Cortex of kidney (tissue), 1 donor: ENCODE measurements around the gene CCZ1.
"Not testable (repeated sequence)": the region's sequence is repeated elsewhere in the genome, so short reads cannot be mapped to it uniquely, and the experiment has no call there.

Experiments
- DNase-seq: peaks from one replicate; lab custom pipeline; 2025; lab: John Stamatoyannopoulos, UW

Gene CCZ1

DNA sequence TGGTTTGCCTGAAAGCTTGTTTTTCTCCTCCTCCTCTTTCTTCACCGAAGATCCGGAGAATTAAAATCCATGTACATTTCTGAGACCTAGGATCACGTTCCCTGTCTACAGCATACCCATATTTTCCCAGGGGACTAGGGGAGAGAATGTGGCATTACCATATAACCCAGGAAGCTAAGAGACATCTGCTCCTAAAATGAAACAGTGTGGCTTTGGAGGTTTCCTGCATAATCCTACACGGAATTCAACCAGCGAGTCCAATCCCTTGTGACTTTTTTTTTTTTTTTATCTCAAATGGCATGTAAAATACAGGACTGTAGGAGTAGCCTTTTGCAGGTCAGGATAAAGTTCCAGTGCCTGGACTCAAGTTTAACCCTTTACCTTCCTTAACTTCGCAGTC is 10.3 kb downstream of the CCZ1 start:
- not testable (repeated sequence) for DNase-seq

DNA sequence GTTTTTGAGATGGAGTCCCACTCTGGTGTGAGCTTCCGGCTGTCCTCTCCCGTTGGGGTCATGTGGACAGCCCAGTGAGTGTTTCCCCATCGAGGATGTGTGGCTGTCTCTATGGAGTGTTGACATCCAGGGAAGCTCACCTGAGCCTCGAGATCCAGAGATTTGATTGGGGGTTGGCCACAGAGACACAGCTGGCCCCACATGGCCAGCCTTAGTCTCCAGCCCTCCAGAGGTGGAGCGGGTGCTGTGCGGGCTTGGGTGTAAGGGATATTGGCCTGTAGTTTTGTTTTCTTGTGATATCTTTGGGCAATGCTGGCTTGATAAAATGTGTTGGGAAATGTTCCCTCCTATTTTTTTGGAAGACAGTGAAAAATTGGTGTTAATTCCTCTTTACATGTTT is 18.0 kb downstream of the CCZ1 start:
- not testable (repeated sequence) for DNase-seq

DNA sequence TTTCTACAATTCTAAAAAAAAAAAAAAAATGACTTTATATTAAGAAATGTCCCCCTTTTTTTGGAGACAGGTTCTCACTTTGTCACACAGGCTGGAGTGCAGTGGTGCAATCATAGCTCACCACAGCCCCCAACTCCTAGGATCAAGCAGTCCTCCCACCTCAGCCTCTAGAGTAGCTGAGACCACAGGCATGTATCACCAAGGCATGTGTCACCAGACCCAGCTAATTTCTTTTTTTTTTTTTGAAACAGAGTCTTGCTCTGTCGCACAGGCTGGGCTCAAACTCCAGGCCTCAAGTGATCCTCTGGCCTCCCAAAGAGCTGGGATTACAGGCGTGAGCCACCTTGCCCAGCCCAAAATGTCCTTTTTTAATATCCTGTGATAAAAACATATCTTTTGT is 25.6 kb downstream of the CCZ1 start:
- DNase-seq, result not testable (repeated sequence)

DNA sequence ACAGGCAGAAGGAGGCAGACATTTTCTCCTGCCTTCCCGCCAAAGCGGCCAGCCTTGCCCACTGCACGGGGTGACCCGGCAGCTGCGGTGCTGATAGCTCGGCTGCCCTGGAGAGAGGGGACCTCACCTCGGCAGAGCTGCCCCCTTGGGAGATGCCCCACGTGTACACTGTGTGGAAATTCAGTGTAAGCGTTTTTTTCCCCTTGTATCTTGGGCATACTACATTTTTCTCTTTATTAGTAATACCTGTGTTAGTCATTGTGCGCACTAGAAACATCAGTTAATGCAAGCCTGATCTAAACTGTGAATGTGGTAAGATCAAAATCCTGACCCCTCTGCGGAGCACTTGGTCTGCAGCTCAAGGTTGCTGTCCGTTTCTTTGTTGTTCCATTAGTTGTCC is 26.1 kb downstream of the CCZ1 start:
- not testable (repeated sequence) for DNase-seq

DNA sequence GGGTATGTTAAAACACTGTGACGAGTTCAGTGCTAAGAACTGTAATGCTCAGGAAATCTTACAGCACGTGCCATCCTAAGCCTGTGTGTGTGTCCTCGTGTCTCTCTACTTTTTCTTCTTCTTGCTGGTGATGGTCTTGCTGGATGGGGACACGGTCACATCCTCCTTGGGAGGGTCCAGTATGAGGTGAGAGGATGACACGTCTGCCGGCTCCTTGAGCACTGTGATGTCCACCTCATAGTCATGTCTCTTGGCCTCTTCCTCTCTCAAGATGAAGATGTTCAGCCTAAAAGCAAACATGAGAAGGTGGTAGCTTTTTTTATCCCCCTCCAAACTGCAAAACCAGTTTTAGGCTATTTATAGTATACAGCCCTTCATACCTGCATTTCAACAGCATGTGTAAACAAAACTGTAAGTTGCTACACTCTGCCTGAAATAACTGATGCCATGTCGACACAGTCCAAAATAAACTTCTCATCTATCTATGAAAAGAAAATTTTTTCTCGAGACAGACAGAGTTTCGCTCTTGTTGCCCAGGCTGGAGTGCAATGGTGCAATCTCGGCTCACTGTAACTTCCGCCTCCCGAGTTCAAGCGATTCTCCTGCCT is 27.8 kb downstream of the CCZ1 start:
- not testable (repeated sequence) for DNase-seq

- DNase-seq, result not testable (repeated sequence)
Measured at GRCh38 chr7:5930290-5930689, 31.8 kb downstream of the CCZ1 start.

GRCh38 chr7:5931250-5931649 is 32.7 kb downstream of the CCZ1 start:
- DNase-seq, result not testable (repeated sequence)

GRCh38 chr7:5931905-5932644 is 33.5 kb downstream of the CCZ1 start:
- DNase-seq, result not testable (repeated sequence)

DNA sequence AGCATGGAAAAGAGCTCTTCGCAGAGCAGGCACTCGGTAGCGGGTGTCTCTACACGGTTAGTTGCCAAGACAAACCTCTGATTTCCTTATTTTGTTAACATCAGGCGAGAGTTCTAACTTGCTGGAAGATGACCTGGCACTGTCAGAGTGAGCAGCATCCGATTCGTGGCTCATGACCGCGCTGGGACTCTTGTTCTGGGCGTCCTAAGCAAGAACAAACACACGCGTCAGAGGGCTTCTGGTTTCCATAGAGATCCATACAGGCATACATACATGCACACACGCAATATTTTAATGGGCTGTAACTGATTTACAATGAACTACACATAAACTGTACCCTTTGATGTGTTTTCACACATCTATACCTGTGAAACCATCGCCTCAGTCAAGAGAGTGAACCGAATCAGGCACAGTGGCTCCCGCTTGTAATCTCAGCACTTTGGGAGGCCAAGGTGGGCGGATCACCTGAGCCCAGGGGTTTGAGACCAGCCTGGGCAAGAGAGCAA is 36.5 kb downstream of the CCZ1 start:
- not testable (repeated sequence) for DNase-seq

DNA sequence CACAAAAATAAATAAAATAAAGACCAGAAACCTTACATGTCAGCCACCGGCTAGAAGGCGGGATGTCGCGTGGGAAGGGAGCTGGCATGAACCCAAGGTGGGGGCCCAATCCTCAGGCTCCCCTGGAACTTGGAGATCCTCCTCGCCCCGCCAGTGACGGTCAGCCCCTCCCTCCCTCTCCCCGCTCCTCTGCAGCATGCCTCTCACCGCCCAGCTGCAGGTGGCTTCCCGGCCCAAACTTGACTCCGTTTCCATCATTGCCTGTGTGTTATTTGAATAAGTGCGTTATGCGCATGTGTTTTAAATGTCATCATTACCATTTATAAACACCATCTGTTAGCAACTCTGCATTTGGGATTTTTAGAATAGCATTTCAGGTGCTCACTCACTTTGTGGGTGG is 64.7 kb downstream of the CCZ1 start:
- not testable (repeated sequence) for DNase-seq

GRCh38 chr7:5963810-5964209 is 65.3 kb downstream of the CCZ1 start:
- not testable (repeated sequence) for DNase-seq

DNA sequence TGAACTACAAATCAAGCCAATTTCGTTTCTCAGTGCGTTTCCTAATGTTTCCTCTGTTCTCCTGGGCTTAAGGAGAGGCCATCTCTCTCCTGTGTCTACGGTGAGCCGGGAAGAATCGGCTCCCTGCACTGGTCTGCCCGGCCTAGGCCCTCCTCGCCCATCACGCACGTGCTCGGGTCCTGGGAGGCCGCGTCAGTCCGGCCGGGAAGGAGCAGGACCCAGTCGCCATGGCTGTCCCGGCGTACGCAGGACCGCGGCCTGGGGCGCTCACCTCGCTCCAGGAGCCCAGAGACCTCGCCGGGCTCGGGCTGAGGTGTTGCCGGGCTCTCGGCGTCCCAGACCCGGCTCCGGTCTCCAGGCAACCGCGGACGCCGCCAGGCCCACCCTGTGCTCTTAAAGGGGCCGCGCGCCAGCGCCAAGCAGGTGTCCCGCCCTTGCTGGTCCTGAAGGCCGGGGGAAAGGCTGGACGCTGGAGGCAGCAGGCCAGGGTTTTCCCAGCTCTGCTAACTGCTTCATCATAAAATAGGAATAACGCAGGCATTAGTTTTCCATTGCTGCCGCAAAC is 71.9 kb downstream of the CCZ1 start, which contains the start of gene RSPH10B:
Gene RSPH10B (minus strand): TSS at position 343 of the 565 bp plus-strand sequence. CDS start 3,573 bp downstream, outside the sequence.
- DNase-seq, result not testable (repeated sequence)

DNA sequence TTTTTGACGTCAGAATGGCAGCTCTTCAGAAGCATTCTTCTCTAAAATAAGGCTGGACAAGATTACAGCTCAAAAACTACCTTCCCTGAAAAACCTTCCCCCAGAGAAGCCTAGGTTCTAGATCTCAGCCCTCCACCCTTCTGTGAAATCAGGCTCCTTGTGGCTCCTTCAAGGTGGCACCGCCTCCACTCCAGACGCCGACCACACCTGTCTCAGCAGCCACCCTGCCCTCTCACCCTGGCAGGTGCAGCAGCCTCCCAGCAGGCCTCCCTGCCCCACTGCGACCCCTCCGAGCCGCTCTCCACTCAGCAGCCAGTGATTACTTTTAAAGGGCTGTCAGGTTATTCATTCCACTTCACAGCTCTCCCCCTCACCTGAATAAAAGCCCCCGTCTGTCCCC is 75.0 kb downstream of the CCZ1 start:
- DNase-seq, result not testable (repeated sequence)
